Neural progenitor cell (in vitro differentiated cells): ENCODE measurements around the gene NAPSA.

Source experiments
- EZH2 ChIP-seq: fragments of 200-600 bp; sonication (generic); IDR thresholded peaks from 2 replicates; pipeline ENCODE4 v1.6.1; 2017; ENCODE audit warnings: antibody characterized with exemption, mild to moderate bottlenecking, moderate library complexity
- EZH2phosphoT487 ChIP-seq: fragments of 200-600 bp; sonication (generic); IDR thresholded peaks from 2 replicates; pipeline ENCODE4 v1.6.1; 2017; ENCODE audit warnings: antibody characterized with exemption
- TF ChIP-seq, protein P1 (sequence below): fragments of 200-600 bp; sonication (generic); IDR thresholded peaks from 2 replicates; pipeline ENCODE4 v1.5.1; 2017; ENCODE audit warnings: antibody characterized with exemption, mild to moderate bottlenecking

DNA sequence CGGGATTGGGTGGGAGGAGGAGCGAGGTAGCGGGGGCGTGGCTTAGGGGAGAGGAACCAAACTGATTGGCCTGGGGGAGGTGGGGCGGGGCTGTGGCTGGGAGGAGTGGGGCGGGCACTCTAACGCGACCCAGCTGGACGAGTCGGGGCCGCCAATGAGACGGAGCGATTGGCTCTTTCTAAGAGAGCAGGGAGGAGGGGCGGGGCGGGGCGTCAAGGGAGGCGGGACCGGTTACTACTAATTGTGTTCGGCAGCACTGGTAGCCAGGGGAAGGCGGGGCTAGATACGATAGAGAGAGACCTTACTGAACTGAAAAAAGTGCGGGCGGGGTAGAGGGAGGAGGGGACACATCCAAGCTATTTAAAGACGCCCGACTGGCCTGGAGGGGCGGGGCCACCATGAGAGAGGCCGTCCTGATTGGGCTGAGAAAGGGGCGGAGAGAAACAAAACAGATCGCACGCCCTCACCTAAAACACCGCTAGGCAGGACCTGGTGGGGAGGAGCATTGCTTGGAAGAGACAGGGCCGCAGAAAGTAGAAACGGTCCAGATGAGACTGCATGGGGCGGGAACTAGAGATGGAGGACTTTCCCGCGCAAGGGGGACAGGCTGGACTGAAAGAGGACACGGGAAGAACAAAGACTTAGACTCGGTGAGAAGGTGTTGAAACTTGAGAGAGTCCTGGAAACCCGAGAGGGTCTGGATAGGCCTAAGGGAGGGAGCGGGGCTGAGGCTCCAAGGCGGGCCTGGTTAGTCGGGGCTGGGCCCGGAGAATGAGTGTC, 36.1 kb downstream of the NAPSA start, which contains the start of gene KCNC3:
- TF ChIP-seq, protein P1, sequence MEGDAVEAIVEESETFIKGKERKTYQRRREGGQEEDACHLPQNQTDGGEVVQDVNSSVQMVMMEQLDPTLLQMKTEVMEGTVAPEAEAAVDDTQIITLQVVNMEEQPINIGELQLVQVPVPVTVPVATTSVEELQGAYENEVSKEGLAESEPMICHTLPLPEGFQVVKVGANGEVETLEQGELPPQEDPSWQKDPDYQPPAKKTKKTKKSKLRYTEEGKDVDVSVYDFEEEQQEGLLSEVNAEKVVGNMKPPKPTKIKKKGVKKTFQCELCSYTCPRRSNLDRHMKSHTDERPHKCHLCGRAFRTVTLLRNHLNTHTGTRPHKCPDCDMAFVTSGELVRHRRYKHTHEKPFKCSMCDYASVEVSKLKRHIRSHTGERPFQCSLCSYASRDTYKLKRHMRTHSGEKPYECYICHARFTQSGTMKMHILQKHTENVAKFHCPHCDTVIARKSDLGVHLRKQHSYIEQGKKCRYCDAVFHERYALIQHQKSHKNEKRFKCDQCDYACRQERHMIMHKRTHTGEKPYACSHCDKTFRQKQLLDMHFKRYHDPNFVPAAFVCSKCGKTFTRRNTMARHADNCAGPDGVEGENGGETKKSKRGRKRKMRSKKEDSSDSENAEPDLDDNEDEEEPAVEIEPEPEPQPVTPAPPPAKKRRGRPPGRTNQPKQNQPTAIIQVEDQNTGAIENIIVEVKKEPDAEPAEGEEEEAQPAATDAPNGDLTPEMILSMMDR, result no peak
- TF ChIP-seq EZH2 (no peak), EZH2phosphoT487 (no peak)
